Fibroblast of villous mesenchyme (primary cell): Measurements from ENCODE around the gene HS3ST3A1. TPM values are rescaled to one million over a fixed set of nuclear protein-coding genes. Genes with fewer than 3 reads are reported as not detected.

ENCODE experiments used
- DNase-seq: peaks from one replicate; pipeline ENCODE4 v3.0.0-alpha.2; 2010; ENCODE audit warnings: low read depth
- H3K4me3 ChIP-seq: 2 replicates; pipeline ENCODE4 v1.5.1; 2011; ENCODE audit warnings: low read depth, mild to moderate bottlenecking, low read length
- total RNA-seq: library from RNA; depleted of rRNA; stranded (reverse); fragments of >200 nt; gene quantifications from 2 replicates; pipeline ENCODE4 v1.2.3, GENCODE V29; 2012
- TF ChIP-seq, protein P1 (sequence below): IDR thresholded peaks from 2 replicates; pipeline ENCODE4 v1.5.1; 2012; ENCODE audit warnings: low read depth, mild to moderate bottlenecking, low read length; ENCODE audit not compliant: insufficient read depth

Gene HS3ST3A1
- total RNA-seq, 1 donor = 13.8 TPM

DNA sequence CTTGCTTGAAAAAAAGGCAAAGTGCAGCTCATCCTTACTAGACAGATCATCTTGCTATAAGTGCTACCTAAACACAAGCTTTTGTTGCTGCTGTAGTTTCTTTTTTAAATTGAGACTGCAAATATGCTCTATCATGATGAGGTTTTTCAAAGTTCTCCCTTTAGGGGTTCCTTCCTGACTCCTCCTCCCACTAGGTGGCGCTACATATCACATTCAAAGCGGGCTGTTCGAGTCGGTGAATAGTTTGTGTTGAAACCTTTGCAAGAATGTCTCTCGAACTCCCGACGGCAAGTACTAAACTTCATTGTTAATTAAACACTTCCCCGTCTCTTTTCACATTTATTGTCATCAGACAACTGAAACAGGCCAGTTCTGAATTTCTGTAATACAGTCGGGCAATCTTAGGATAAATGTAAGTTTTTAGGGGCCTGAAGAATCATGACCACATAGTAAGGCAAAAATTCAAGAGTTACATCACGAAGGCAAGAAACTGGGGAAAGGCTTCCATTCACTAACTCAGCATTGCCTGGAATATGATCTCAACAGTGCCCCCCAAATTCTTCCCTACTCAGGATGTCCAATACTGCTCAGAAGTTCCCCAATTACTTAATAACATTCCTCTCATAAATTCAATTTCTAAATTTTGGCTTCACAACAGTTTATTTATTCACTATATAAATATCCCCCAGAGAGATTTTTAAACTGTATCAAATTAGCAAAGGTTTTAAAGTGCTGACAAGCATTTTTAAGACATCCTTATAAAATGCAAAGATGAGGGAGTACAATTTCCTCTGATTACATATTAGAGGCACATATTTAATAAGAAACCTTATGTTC is 6.7 kb downstream of the HS3ST3A1 start:
- TF ChIP-seq, protein P1, sequence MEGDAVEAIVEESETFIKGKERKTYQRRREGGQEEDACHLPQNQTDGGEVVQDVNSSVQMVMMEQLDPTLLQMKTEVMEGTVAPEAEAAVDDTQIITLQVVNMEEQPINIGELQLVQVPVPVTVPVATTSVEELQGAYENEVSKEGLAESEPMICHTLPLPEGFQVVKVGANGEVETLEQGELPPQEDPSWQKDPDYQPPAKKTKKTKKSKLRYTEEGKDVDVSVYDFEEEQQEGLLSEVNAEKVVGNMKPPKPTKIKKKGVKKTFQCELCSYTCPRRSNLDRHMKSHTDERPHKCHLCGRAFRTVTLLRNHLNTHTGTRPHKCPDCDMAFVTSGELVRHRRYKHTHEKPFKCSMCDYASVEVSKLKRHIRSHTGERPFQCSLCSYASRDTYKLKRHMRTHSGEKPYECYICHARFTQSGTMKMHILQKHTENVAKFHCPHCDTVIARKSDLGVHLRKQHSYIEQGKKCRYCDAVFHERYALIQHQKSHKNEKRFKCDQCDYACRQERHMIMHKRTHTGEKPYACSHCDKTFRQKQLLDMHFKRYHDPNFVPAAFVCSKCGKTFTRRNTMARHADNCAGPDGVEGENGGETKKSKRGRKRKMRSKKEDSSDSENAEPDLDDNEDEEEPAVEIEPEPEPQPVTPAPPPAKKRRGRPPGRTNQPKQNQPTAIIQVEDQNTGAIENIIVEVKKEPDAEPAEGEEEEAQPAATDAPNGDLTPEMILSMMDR = peak; percentile 90
- peak; percentile 92 for DNase-seq
- no peak overlapping the region for H3K4me3 ChIP-seq

DNA sequence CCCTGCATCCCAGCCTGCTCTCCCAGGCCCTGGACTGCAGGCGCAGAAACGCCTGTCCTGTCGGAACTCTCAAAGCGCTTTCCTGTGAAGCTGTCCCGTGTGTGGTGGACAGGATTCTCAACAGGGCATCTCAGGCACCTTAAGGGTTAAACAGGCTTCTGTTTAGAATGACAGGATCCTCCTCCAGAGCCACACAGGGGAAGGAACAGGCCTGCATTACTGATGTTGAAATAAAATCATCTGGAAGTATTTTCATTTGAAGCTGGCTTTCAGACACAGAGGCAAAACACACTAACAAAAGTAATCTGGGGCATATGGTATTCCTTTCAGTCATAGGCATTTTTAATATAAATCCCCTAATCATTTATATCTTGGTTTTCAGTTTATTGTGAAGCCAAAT is 7.4 kb downstream of the HS3ST3A1 start:
- DNase-seq = peak; percentile 31
- TF ChIP-seq, protein P1 = no peak
- H3K4me3 ChIP-seq = no peak overlapping the region

DNA sequence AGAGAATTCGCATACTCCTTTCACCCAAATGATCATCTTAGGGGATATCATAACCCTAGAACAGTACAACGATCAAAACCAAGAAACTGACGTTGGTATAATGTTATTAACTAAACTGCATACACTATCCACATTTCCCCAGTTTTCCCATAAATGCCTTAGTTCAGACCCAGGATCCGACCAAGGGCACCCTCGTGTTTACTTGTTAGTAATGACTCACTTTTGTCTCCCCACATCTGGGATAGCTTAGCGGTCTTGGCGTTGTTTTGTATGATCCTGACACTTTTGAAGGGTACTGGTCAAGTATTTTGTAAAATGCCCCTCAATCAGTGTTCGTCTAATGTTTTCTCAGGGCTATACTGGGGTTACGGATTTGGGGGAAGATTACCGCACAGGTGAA is 8.0 kb downstream of the HS3ST3A1 start:
- TF ChIP-seq, protein P1 = no peak
- H3K4me3 ChIP-seq = no peak overlapping the region
- DNase-seq = peak; percentile 87

DNA sequence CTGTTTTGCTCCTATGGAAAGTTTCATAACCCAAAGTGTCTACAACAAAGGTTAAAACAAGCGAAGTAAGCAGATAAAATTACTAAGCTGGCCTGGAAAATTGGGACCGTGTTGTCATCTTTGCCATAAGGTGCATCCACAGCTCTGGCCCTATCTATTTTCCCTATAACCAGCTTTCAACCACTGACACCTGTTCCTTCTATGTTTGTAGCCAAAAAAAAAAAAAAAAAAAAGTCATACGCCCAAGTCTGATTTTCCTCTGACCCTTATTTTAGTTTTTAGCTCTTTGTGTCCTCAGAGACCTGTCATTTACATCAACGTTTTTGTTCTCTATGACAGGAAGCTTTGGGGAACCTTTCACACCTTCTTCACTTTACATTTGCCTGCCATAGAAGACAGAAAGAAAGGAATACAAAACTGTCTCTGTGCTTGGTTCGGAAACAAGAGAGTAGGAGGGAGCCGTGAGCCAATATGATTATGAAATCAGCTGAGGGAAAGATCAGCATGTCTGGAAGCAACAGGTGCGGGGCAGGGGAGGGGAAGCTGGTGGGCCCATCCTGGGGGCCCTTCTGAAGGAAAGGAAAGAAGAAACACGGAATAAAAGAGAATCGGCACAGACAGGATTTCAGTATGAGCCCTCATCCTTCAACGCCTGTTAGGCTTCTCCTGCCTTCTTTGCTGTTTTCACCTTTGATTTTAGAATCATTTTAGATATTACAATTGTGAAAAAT is 8.5 kb downstream of the HS3ST3A1 start:
- TF ChIP-seq, protein P1 = no peak
- no peak overlapping the region for H3K4me3 ChIP-seq
- DNase-seq = no peak

DNA sequence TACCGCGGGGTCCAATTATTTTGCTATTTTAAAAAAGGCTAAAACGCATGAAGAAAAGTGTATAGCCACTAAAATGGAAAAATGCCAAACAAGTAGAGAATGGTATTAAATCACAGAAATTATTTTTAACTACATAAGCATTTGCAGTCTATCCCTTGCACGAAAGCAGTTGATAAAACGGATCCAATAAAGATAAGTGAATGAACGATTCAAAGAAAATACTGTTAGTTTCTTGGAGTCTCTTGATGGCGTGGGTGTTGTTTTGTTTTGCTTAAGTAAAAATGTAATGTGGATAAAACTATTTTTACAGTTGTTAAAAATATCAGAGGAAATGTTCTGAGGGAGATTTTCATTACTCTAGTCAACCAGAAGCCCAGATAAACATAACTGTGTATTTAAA is 9.3 kb downstream of the HS3ST3A1 start:
- TF ChIP-seq, protein P1 = no peak
- H3K4me3 ChIP-seq = no peak overlapping the region
- DNase-seq = peak; percentile 89

DNA sequence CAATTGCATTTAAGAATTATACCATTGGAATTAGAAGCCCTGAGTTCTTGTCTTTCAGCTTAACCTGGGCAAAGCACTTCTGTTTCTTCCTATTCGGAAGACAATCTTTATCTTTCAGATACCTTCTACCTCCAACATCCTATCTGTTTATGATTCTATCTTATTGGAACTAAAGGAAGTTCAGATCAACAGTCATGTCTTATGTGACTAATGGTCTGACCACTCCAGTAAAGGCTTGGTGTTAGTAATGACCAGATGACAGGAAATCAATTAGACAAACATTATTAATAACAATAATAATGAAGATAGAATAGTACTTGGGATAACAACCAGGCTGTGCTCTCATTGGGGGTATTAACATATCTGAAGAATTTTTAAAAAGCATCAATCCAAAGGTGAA is 11.3 kb downstream of the HS3ST3A1 start:
- no peak overlapping the region for H3K4me3 ChIP-seq
- DNase-seq = no peak
- TF ChIP-seq, protein P1 = no peak
